HG03103 (cell line): ENCODE data around the gene PROZ.

Experiments used
- ATAC-seq: cut with Tn5 transposase; IDR thresholded peaks from one replicate; pipeline ENCODE4 v1.9.1; 2021; ENCODE audit warnings: low read depth; ENCODE audit not compliant: unreplicated experiment

PROZ gene

DNA sequence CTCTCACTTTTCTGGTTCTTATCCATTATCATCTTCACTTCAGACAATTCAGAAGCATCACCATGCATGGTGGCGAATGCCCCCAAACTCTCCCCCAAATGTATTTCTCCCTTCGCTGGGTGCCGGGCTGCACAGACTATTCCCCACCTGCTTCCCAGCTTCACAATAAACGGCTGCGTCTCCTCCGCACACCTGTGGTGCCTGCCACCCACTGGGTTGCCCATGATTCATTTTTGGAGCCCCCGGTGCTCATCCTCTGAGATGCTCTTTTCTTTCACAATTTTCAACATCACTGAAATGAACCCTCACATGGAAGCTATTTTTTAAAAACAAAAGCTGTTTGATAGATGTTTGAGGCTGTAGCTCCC is 38.6 kb upstream of the PROZ start:
- no peak for ATAC-seq

DNA sequence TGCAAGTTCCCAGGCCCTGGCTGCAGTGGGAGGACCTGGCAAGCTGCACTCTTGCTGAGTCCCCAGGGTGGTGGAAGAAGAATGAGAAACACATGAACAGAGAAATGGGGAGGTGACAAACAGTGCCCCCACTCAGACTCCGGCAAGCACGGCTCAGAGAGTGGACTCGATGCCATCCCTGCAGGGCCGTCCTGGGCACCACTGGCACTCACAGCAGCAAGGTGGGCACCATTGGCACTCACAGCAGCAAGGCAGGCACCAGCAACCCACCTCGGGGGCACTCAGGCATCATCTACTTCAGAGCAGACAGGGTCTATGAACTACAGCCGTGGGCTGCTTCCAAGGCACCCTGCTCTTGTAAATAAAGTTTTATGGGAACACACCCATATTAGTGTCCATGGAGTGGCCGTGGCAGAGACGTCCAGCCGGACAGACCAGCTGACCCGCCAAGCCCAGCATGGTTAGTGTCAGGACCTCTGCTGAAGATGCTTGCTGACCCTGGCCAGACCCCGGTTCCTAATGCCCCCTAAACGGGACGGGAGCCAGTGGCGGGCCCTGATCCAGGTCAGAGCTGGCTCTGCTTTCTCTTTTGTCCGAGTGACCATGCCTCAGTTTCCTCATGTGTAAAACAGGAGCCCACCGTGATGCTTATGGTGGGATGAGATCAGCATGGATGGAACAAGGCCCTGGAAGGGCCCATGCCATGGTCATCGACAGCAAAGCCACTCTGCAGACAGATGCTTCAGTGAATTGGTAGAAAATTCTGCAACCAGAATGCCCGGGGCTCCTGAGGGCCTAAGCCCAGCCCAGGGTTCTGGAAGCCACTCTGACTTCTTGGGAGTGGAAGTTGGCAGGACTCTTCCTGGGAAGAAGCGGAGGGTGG is 37.9 kb upstream of the PROZ start:
- no peak for ATAC-seq

DNA sequence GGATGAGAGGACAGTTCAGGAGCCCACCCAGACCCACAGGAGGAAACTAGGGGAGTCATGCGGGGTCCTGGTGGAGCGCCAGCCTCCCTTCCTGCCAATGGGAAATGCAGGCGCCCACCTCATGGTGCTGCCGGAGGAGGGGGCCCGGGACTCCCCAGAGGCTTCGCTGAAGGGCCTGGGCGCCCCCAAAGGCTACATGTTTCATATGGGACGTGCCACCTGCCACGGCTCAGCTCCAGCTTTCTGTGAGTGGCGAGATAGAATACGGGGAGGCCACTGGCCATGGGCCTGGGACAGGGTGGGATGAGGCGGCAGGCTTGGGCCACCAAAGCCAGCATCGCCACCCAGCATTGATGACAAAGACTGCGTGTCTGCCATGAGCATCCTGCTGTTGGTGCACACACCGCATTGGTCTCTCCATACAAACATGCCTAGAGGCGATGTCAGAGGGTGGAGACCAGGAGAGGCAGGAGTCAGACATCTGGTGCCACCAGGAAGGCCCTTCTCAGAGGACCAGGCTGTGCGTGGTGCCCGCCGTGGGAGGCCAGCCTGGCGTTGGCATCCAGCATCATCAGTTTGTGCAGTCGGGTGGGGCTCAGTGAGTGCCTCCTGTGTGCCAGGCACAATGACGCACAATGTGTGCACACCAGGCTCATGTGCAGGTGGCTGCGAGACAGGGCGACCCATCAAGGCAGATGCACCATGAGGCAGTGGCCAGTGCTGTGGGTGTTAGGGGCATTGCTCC is 37.1 kb upstream of the PROZ start:
- no peak for ATAC-seq

DNA sequence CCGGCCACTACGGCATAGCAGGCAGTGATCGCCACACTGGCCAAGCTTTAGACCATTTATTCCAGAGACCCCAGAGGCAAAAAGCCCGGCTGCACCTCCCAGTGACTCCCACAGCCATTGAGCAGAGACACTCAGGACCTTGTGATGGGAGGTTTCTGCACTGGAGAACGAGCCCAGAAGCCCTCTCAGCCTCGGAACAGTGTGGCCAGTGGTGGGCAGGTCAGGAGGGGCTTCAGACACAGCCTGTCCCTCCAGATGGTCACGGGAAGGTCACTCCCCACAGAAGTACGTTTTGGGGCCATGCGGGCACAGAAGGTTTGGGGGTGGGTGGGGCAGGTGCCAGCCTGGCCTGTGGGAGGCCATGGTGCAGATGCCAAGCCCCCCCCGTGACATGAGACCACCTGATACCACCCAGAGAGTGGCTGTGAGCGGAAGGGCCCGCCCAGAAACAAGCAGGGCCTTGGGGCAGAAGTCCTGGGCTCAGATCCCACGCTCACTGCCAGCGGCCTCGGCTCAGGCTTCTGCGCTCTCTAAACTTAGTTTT is 36.4 kb upstream of the PROZ start:
- ATAC-seq, result no peak

DNA sequence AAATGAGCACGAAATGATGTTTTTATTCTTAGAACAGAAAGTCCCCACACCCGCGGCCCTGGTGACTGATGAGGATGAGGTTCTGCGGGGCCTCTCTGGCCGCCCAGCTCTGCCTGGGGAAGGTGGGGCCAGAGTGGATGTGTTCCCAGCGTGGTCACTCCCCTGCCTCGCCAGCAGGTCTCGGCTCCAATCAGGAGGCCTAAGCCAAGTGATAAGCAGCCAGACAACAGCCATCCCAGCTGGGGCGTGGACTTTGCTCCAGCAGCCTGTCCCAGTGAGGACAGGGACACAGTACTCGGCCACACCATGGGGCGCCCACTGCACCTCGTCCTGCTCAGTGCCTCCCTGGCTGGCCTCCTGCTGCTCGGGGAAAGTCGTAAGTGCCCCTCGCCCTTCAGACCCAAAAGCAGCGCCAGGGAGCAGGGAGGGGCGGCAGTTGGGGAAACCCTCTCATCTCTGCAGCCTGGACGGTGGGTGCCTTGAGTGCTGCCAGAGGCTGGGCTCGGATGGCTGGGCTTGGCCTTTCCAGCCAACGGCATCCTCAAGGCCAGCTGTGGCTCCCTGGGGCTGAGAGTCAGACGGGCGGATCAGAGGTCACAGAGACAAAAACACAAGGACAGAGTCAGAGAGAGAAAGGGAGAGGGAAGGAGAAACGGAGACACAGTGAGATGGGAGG is 35.8 kb upstream of the PROZ start, which contains the start of gene F10:
Gene F10 (plus strand): TSS at position 250 of the 676 bp plus-strand sequence. CDS start 57 bp downstream, at position 307.
- ATAC-seq, result no peak

DNA sequence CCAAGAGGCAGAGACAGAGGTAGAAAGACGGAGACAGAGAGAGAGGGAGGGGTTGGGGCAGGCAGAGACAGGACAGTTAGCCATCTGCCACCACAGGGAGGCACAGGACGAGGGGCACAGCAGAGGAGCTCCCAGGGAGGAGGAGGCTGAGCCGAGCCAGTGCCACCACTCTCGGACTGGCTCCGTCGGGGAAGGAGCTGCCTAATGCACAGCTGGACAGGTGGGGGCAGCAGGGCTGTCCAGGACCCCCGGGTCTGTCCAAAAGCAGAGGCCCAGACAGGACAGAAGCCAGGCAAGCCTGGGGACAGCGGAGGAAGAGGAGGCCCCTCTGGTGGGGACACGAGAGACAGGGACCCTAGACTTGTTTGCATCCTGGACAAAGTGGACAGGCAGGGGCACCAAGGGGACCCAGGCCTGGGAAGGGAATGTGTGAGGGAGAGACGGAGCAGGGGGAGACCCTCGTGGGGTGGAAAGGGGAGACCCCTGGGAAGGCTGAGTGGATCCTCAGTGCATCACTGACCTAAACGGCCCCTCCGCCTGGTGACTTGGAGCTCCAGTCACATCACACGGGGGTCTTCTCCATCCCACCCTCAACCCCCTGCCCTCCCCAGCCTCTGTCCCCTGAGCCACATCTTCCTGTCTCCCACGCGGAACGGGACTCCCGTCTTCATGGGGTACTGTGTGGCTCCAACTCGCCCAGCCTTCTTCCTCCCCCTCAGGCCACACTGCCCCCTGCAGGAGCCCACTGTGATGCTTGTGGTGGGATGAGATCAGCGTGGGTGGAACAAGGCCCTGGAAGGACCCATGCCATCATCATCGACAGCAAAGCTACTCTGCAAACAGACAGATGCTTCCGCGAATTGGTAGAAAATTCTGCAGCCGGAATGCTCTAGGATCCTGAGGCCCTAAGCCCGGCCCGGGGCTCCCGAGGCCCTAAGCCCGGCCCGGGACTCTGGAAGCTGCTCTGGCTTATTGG is 34.9 kb upstream of the PROZ start:
- no peak for ATAC-seq

DNA sequence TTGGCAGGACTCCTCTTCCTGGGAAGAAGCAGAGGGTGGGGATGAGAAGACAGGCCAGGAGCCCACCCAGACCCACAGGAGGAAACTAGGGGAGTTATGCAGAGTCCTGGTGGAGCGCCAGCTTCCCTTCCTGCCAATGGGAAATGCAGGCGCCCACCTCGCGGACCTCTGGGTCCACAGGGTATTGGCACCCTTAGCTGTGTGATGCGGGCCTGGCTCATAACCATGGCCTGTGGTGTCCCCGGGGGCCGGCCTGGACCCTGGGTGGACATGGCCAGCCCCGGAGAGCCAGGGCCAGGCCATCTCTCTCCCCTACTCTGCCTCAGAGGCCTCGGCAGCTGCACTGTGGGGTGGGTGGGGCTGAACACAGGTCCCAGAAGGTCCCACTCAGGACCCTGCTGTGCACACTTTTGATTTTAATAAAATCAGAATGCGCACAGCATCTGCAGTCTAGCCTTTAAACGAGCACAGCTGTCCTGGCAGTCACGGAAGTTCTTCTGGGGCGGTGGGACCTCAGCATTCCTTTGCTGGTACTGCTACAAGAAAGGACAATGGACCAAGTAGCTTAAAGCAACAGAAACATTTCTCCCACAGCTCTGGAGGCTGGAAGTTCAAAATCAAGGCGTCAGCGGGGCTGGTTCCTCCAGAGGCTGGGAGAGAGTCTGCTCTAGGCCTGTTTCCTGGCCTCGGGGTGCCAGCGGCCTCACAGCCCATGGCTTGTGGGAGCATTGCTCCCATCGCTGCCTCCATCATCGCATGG is 34.1 kb upstream of the PROZ start:
- no peak for ATAC-seq

DNA sequence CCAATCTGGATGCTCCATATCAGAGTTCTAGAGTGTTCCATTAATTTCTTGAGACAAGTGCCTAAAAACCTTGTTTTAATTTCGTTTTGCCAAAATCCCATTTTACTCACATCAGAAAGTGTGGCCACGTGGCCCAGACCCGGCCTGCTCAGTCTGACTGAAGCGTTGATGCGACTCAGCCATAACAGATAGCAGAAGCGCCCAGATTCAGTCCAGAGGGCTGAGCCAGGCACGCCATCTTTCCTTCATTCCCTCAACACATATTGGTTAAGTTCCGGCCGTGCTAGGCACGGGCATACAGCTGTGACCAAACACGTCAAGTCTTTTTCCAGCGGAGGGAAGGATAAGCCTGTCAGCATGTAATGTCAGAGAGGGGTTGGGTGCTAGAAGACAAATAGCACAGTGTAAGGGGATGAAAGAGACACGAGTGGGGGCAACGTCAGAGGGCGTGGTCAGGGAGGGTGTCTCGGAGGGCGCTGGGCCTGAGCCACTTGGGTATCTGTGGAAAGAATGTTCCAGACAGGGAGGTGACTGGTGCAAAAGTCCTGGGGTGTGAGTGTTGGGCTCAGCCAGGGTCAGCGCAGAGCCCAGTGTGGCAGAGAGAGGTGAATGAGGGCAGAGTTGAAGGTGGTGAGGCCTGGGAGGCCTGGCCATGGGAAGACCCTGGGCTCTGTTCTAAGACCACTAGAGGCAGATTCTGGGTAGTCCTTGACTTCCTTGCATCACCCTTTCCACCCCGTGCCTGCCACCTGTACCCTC is 32.8 kb upstream of the PROZ start:
- no peak for ATAC-seq

DNA sequence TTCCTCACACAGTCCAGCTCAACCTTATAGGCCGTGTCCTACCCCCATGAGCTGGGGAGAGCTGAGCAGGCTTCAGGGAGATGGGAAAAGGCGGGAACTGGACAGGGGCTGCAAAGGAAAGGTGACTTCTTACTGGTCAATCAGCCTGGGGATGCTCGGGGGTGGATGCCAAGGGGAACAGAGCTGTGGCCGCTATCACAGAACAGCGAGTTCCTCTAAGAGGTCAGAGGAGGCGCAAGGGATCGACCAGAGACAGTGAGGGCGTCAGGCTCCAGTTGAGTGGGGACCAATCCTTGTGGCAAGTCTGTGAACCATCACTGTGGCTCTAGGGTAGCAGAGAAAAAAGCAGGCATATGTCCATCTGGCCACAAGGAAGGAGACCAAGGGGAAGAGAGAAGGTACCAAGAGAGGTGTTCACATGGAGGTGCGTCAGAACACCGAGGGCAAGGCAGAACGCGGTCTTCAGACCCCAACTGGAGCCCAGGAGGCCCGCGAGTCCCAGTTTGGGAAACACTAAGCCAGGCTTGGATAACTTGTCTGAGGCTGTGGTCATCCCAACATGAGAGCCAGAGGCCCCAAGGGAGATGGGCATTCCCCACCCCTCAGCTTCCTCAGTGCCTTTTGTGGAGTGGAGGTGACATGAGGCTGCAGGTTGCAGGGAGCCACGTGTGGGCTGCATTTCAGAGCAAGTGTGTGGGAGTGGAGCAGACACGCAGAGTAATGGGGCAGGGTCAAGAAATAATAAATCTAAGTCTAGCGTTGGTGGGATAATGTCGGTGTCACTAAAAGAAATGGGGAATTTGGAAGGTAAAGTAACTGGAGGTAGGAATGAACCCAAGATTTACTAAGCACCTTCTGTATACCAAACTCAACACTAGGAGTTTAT is 31.9 kb upstream of the PROZ start:
- no peak for ATAC-seq

DNA sequence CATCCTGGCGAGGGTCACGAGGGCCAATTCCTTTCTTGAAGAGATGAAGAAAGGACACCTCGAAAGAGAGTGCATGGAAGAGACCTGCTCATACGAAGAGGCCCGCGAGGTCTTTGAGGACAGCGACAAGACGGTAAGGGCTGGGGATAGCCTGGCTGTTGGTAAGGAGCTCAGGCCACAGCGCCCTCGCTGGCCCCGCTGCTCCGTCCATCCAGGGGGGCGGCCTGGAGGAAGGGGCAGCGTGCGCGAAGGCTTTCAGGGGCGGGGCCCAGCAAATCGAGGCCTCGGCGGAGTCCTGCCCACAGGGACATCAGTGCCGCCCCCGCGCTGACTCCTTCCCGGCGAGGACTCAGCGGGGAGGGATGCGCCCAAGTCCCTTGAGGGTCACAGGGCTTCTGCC is 29.0 kb upstream of the PROZ start:
- ATAC-seq, result no peak

DNA sequence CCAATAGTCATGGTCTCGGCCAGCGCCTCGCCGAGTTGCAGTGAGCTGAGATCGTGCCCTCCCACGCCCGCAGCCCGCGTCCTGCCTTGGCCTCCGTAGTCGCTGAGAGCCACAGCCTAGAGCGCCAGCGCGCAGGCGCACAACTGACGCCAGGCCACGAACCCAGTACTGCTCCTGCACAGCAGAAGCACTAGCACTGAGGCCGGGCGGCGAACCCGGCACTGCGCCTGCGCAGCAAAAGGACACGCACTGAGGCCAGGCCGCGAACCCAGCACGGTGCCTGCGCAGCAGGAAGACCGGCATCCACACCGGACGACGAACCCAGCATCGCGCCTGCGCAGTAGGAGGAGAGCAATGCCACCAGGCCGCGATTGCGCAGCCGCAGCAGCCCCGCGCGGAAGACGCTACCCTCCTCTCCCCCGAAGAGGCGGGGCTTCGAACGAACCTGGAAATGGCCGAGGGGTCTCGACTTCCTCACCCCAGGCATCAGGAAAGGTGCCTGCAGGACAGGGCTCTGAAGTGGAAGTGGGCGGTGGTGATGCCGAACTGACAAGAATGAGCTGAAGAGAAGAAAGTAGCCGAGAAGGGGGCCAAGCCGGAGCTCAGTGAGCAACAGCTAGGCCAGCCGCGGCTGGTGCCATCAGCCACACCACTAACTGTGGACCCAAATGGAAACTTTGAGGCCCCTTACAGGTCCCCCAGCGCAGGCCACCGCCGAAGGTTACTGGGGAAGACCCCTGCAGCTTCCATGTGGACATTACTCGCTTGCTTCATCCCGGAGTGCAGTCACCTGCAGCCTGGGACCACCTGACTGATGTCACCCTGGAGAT is 28.3 kb upstream of the PROZ start:
- ATAC-seq, result no peak

DNA sequence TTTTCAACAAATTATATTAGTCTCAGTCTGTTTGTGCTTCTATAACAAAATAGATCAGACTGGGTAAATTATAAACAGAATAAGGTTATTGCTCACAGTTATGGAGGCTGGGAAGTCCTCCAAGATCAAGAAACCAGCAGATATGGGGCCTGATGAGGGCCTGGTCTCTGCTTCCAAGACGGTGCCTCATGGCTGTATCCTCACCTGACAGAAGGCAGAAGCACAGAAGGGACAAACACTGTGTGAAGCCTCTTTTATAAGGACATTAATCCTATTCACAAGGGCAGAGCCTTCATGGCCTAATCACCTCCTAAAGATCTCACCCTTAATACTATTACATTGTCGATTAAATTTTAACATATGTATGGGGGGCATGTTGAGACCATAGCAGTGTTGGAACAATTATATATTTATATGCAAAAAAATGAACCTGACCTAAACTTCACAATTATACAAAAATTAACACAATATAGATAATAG is 23.1 kb upstream of the PROZ start:
- no peak for ATAC-seq

DNA sequence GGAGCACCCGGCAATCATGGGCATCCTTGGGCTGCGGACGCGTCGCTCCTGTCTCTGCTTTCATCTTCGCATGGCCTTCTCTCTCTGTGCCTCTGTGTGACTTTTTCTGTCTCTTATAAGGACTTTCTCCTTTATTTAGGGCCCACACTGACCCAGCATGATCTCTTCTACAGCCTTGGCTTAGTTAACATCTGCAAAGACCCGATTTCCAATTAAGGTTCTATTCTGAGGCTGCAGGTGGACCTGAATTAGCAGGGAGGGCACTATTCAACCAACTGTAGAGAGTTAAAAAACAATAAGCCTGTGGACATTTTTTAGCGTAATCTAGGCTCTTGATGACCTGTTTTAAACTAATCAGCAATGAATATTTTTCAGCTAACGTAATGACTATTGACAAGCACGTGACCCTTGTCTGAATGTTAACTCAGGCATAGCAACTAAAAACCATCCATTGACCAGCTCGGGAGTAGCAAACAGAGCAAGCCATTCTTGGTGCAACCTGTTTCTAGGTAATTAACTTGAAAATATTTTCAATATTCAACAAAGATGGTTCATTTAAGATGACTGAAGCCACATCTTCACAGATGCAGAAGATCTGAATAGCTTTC is 20.7 kb upstream of the PROZ start:
- no peak for ATAC-seq

DNA sequence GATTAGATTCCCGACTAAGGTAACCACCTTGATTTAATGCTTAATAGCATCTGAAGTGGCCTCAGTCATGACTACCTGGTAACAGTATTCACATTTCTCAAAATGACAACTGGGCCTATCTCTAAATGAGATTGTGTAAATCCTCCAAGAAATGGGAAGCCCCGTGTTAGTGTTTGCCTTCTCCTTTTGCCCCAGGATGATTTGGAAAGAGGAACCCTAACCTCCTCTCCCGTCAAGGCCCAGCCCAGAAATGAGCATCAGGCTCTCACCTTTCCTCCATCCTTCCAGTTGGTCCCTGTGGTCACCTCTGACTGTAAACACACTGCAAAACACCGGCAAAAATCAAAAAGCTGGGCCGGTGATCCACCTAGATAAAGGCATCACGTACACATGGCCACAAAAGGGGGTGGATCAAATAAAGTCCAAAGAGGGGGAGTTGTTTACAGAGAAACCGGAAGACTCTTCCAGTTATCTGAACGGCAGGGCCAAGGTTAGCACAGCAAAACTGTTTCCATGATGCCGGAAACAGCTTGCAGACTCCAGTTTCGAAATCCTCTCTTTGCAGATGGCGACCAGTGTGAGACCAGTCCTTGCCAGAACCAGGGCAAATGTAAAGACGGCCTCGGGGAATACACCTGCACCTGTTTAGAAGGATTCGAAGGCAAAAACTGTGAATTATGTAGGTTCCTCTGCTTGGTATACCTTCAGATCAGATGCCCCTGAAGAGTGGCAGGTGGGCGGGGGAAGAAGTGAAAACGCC is 19.5 kb upstream of the PROZ start:
- no peak for ATAC-seq

DNA sequence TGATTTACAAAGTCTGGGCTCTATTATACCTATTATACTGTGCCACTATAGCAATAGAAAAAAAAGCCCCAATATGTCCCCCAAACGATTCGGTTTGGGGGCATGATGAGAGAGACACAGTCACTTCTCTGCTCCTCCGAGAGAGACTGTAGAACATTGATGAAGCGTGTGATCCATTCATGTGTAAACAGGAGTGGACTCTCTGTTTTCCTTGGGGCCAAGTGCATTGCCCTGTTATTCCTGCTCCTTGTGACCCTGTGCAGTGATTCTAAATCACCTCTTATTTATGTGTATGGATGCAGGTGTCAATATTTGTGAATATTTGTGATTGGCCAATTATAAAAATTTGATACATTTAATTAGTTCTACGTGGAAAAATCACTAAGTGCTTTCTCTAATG is 18.9 kb upstream of the PROZ start:
- no peak for ATAC-seq
